ENCODE data around the gene SLC29A2.
"Not testable (repeated sequence)": the region's sequence is repeated elsewhere in the genome, so short reads cannot be mapped to it uniquely, and the experiment has no call there.

Gene SLC29A2

DNA sequence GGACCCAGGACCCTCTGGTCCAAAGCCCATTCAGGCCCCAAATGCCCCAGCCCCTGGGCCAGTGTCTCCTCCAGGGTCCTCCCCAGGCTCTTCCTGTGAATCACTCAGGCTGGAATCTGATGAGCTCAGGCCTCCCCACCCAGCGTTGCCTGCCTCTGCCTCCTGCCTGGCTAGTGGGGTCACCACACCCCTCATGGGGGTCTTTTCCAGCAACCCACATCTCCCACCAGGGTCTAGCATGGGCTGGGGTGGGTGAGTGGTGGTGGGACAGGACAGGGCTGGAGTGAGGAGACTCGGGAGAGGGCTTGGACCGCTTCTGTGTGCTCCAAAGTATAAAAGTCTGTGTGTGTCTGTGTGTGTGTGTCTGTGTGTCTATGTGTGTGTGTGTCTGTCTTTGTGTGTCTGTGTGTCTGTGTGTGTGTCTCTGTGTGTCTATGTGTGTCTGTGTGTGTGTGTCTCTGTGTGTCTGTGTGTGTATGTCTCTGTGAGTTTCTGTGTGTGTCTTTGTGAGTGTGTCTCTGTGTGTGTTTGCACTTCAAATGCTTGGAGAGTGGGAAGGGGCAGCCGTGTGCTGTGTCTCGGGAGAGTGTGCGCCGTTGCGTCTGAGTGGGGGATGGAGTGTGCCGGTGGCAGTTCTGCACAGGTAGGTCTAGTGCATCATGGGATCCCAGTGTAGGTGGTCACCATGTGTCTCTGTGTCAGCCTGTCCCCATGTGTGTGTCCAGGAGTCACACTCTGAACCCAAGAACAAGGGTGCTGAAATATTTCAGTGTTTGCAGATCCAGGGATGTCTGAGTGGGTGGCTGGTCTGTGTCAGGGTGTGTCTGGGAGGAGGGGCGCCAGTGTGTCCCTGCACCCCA is 44.2 kb downstream of the SLC29A2 start:
- H3K4me3 ChIP-seq (ENCODE audit: low read depth in 1 of 5, low read length in 5 of 5): peak overlapping the region in 1 of 5 donors; percentile 17
- H3K36me3 ChIP-seq (ENCODE audit: control insufficient read depth in 5 of 5, insufficient read depth in 5 of 5, low read length in 5 of 5): peaks cover 0 to 5% (median 3%) of the 10 kb centered on the region in 5 donors
- H3K9ac ChIP-seq (ENCODE audit: low read length in 5 of 5): no peak overlapping the region
- H3K9me3 ChIP-seq (ENCODE audit: control insufficient read depth in 5 of 5, low read length in 5 of 5): no peaks in the 10 kb centered on the region
- H3K27me3 ChIP-seq (ENCODE audit: control insufficient read depth in 5 of 5, insufficient read depth in 4 of 5, low read length in 5 of 5): no peaks in the 10 kb centered on the region
- peak overlapping the region; percentile 68 for H3K27ac ChIP-seq (ENCODE audit: low read depth, low read length)
- H3K4me1 ChIP-seq (ENCODE audit: control insufficient read depth in 5 of 5, insufficient read depth in 5 of 5, low read length in 5 of 5): peaks cover 23 to 63% (median 61%) of the 10 kb centered on the region in 5 donors

GRCh38 chr11:66326261-66327111 is 45.1 kb downstream of the SLC29A2 start:
- Histone ChIP-seq H3K4me1 (ENCODE audit: control insufficient read depth in 5 of 5, insufficient read depth in 5 of 5, low read length in 5 of 5) (peaks cover 27 to 72% (median 70%) of the 10 kb centered on the region in 5 donors), H3K36me3 (ENCODE audit: control insufficient read depth in 5 of 5, insufficient read depth in 5 of 5, low read length in 5 of 5) (no peaks in the 10 kb centered on the region), H3K9ac (ENCODE audit: low read length in 5 of 5) (peak overlapping the region in 1 of 5 donors; percentile 3), H3K27ac (ENCODE audit: low read depth, low read length) (peak overlapping the region; percentile 68), H3K4me3 (ENCODE audit: low read depth in 1 of 5, low read length in 5 of 5) (peak overlapping the region in 1 of 5 donors; percentile 17), H3K9me3 (ENCODE audit: control insufficient read depth in 5 of 5, low read length in 5 of 5) (no peaks in the 10 kb centered on the region), H3K27me3 (ENCODE audit: control insufficient read depth in 5 of 5, insufficient read depth in 4 of 5, low read length in 5 of 5) (no peaks in the 10 kb centered on the region)

DNA sequence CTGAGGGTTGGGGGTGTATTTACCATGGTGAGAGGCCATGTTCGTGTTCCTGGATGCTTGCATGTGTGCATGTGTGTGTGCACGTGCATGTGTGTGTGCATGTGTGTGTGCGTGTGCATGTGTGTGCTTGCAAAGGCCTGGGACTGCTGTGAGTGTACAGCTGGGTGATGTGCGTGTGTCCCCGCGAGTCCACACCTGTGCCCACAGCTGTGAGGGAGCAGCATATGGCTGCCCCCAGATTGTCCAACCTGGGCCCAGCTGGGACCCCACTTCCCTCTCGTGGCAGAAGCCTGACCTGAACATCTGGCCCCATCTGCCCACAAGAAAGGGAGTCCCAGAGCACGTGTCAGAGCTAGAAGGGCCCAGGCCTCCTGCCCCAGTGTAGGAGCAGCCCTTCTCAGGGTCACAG is 46.3 kb downstream of the SLC29A2 start:
- H3K27me3 ChIP-seq (ENCODE audit: control insufficient read depth in 5 of 5, insufficient read depth in 4 of 5, low read length in 5 of 5): no peaks in the 10 kb centered on the region
- H3K9me3 ChIP-seq (ENCODE audit: control insufficient read depth in 5 of 5, low read length in 5 of 5): no peaks in the 10 kb centered on the region
- H3K9ac ChIP-seq (ENCODE audit: low read length in 5 of 5): peak overlapping the region in 1 of 5 donors; percentile 3
- peaks cover 28 to 74% (median 72%) of the 10 kb centered on the region in 5 donors for H3K4me1 ChIP-seq (ENCODE audit: control insufficient read depth in 5 of 5, insufficient read depth in 5 of 5, low read length in 5 of 5)
- H3K27ac ChIP-seq (ENCODE audit: low read depth, low read length): peak overlapping the region; percentile 67
- H3K36me3 ChIP-seq (ENCODE audit: control insufficient read depth in 5 of 5, insufficient read depth in 5 of 5, low read length in 5 of 5): no peaks in the 10 kb centered on the region
- no peak overlapping the region for H3K4me3 ChIP-seq (ENCODE audit: low read depth in 1 of 5, low read length in 5 of 5)

DNA sequence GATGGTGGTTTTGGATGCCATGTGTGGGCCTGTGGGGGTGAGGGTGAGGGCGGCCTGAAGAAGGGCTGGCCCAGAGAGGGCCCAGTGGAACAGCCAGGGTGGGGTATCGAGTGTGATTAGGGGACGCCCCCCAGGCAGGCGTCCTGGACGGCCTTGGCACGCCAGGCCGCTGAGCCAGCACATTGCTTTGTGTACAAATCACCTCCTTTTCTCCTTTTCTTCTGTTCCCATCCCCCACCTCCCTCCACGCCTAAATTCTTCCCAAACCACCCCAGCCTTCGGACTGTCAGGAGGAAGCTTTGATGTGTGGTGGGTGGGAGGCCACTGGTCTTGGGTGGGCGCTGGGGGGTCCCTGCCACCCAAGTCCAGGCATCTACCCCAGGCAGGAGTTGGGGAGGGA is 46.9 kb downstream of the SLC29A2 start:
- Histone ChIP-seq H3K9ac (ENCODE audit: low read length in 5 of 5) (no peak overlapping the region), H3K4me1 (ENCODE audit: control insufficient read depth in 5 of 5, insufficient read depth in 5 of 5, low read length in 5 of 5) (peaks cover 28 to 74% (median 72%) of the 10 kb centered on the region in 5 donors), H3K36me3 (ENCODE audit: control insufficient read depth in 5 of 5, insufficient read depth in 5 of 5, low read length in 5 of 5) (no peaks in the 10 kb centered on the region), H3K9me3 (ENCODE audit: control insufficient read depth in 5 of 5, low read length in 5 of 5) (no peaks in the 10 kb centered on the region), H3K27me3 (ENCODE audit: control insufficient read depth in 5 of 5, insufficient read depth in 4 of 5, low read length in 5 of 5) (no peaks in the 10 kb centered on the region), H3K4me3 (ENCODE audit: low read depth in 1 of 5, low read length in 5 of 5) (no peak overlapping the region), H3K27ac (ENCODE audit: low read depth, low read length) (no peak overlapping the region)

DNA sequence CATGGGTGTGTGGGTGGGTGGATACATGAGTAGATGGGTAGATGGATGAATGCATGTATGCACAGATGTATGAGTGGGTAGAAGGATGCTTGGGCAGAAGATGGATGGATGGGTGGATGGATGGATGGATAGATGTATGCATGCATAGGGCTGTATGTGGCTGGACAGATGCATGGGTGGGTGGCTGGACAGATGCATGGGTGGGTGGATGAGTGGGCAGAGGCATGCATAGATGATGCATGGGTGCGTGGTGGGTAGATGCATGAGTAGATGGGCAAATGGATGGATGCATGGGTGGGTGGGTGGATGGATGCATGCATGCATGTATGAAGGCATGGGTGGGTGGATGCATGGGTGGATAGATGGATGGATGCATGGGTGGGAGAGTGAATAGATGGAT is 47.9 kb downstream of the SLC29A2 start:
- no peak overlapping the region for H3K27ac ChIP-seq (ENCODE audit: low read depth, low read length)
- H3K4me1 ChIP-seq (ENCODE audit: control insufficient read depth in 5 of 5, insufficient read depth in 5 of 5, low read length in 5 of 5): peaks cover 31 to 78% (median 76%) of the 10 kb centered on the region in 5 donors
- no peaks in the 10 kb centered on the region for H3K9me3 ChIP-seq (ENCODE audit: control insufficient read depth in 5 of 5, low read length in 5 of 5)
- no peak overlapping the region for H3K4me3 ChIP-seq (ENCODE audit: low read depth in 1 of 5, low read length in 5 of 5)
- no peak overlapping the region for H3K9ac ChIP-seq (ENCODE audit: low read length in 5 of 5)
- H3K36me3 ChIP-seq (ENCODE audit: control insufficient read depth in 5 of 5, insufficient read depth in 5 of 5, low read length in 5 of 5): no peaks in the 10 kb centered on the region
- H3K27me3 ChIP-seq (ENCODE audit: control insufficient read depth in 5 of 5, insufficient read depth in 4 of 5, low read length in 5 of 5): no peaks in the 10 kb centered on the region

DNA sequence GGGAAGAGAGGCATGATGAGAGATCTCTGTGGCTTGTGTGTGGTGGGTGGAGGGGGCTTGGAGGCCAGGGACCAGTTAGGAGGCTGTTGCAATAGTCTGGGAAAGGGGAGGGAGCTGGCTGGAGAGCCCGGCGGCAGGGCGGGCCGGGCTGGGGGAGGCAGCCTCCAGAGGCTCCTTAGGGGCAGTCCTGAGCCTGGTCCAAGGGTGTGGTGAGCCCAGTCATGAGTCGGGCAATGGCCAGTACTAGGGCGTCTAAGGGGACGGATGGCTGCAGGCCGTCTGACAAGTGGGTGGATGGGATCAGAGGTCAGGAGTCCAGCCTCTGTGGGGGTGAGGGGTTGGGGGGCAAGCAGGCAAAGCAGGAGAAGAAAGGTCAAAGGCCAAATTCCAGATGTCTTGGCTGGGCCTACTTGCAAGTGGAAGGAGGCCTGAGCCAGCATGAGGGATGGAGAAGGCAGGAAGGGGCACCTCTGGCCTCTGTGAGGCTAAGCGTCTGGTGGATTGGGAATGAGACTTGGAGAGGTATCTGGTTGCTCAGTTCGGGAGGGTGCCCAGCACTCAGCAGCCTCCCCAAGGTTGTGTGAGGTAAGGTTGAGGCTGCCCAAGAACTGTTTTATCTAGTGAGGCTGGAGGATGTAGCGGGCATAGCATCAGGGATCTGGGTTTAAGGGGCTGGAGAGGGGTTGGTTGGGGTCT is 48.7 kb downstream of the SLC29A2 start:
- Histone ChIP-seq H3K4me1 (ENCODE audit: control insufficient read depth in 5 of 5, insufficient read depth in 5 of 5, low read length in 5 of 5) (peaks cover 33 to 78% (median 76%) of the 10 kb centered on the region in 5 donors), H3K36me3 (ENCODE audit: control insufficient read depth in 5 of 5, insufficient read depth in 5 of 5, low read length in 5 of 5) (no peaks in the 10 kb centered on the region), H3K27me3 (ENCODE audit: control insufficient read depth in 5 of 5, insufficient read depth in 4 of 5, low read length in 5 of 5) (no peaks in the 10 kb centered on the region), H3K9ac (ENCODE audit: low read length in 5 of 5) (no peak overlapping the region), H3K9me3 (ENCODE audit: control insufficient read depth in 5 of 5, low read length in 5 of 5) (no peaks in the 10 kb centered on the region), H3K27ac (ENCODE audit: low read depth, low read length) (no peak overlapping the region), H3K4me3 (ENCODE audit: low read depth in 1 of 5, low read length in 5 of 5) (peak overlapping the region in 1 of 5 donors; percentile 23)

GRCh38 chr11:66321606-66322005 is 50.0 kb downstream of the SLC29A2 start:
- Histone ChIP-seq H3K4me1 (ENCODE audit: control insufficient read depth in 5 of 5, insufficient read depth in 5 of 5, low read length in 5 of 5) (peaks cover 31 to 77% (median 75%) of the 10 kb centered on the region in 5 donors), H3K9me3 (ENCODE audit: control insufficient read depth in 5 of 5, low read length in 5 of 5) (no peaks in the 10 kb centered on the region), H3K4me3 (ENCODE audit: low read depth in 1 of 5, low read length in 5 of 5) (no peak overlapping the region), H3K27me3 (ENCODE audit: control insufficient read depth in 5 of 5, insufficient read depth in 4 of 5, low read length in 5 of 5) (no peaks in the 10 kb centered on the region), H3K27ac (ENCODE audit: low read depth, low read length) (peak overlapping the region; percentile 44), H3K36me3 (ENCODE audit: control insufficient read depth in 5 of 5, insufficient read depth in 5 of 5, low read length in 5 of 5) (no peaks in the 10 kb centered on the region), H3K9ac (ENCODE audit: low read length in 5 of 5) (no peak overlapping the region)

DNA sequence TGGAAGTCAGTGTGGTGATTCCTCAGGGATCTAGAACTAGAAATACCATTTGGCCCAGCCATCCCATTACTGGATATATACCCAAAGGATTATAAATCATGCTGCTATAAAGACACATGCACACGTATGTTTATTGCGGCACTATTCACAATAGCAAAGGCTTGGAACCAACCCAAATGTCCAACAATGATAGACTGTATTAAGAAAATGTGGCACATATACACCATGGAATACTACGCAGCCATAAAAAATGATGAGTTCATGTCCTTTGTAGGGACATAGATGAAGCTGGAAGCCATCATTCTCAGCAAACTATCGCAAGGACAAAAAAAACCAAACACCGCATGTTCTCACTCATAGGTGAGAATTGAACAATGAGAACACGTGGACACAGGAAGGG is 50.8 kb downstream of the SLC29A2 start:
- peaks cover 28 to 77% (median 75%) of the 10 kb centered on the region in 5 donors for H3K4me1 ChIP-seq (ENCODE audit: control insufficient read depth in 5 of 5, insufficient read depth in 5 of 5, low read length in 5 of 5)
- not testable (repeated sequence) for H3K27ac ChIP-seq (ENCODE audit: low read depth, low read length)

DNA sequence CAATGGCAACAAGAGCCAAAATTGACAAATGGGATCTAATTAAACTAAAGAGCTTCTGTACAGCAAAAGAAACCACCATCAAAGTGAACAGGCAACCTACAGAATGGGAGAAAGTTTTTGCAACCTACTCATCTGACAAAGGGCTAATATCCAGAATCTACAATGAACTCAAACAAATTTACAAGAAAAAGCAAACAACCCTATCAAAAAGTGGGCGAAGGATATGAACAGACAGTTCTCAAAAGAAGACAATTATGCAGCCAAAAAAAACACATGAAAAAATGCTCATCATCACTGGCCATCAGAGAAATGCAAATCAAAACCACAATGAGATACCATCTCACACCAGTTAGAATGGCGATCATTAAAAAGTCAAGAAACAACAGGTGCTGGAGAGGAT is 51.3 kb downstream of the SLC29A2 start:
- not testable (repeated sequence) for H3K27ac ChIP-seq (ENCODE audit: low read depth, low read length); H3K9me3 ChIP-seq (ENCODE audit: control insufficient read depth in 5 of 5, low read length in 5 of 5); H3K4me3 ChIP-seq (ENCODE audit: low read depth in 1 of 5, low read length in 5 of 5); H3K27me3 ChIP-seq (ENCODE audit: control insufficient read depth in 5 of 5, insufficient read depth in 4 of 5, low read length in 5 of 5); H3K9ac ChIP-seq (ENCODE audit: low read length in 5 of 5); H3K36me3 ChIP-seq (ENCODE audit: control insufficient read depth in 5 of 5, insufficient read depth in 5 of 5, low read length in 5 of 5)
- peaks cover 28 to 77% (median 75%) of the 10 kb centered on the region in 5 donors for H3K4me1 ChIP-seq (ENCODE audit: control insufficient read depth in 5 of 5, insufficient read depth in 5 of 5, low read length in 5 of 5)

More for the DNA sequence above, 50.8 kb downstream of the SLC29A2 start:
- not testable (repeated sequence) for H3K27me3 ChIP-seq (ENCODE audit: control insufficient read depth in 5 of 5, insufficient read depth in 4 of 5, low read length in 5 of 5); H3K9me3 ChIP-seq (ENCODE audit: control insufficient read depth in 5 of 5, low read length in 5 of 5); H3K36me3 ChIP-seq (ENCODE audit: control insufficient read depth in 5 of 5, insufficient read depth in 5 of 5, low read length in 5 of 5); H3K9ac ChIP-seq (ENCODE audit: low read length in 5 of 5); H3K4me3 ChIP-seq (ENCODE audit: low read depth in 1 of 5, low read length in 5 of 5)

All from subcutaneous abdominal adipose tissue (tissue), 5 donors.